GM19023 (cell line): Measurements from ENCODE around the gene ETV6.

Source experiments
- ATAC-seq: cut with Tn5 transposase; IDR thresholded peaks from one replicate; pipeline ENCODE4 v1.9.1; 2021; ENCODE audit warnings: mild to moderate bottlenecking, moderate library complexity; ENCODE audit not compliant: unreplicated experiment

The ETV6 gene

GRCh38 chr12:11823043-11823442, 173.6 kb downstream of the ETV6 start:
- no peak for ATAC-seq

- ATAC-seq = no peak
Observed at GRCh38 chr12:11823593-11823992, 174.1 kb downstream of the ETV6 start.

GRCh38 chr12:11824069-11824468, 174.6 kb downstream of the ETV6 start:
- no peak for ATAC-seq

- ATAC-seq = no peak
Observed at GRCh38 chr12:11824736-11825135, 175.3 kb downstream of the ETV6 start.

- ATAC-seq = no peak
Observed at GRCh38 chr12:11825278-11825677, 175.8 kb downstream of the ETV6 start.

- ATAC-seq = no peak
Observed at GRCh38 chr12:11826574-11826973, 177.1 kb downstream of the ETV6 start.

- ATAC-seq = no peak
Observed at GRCh38 chr12:11827091-11828061, 177.9 kb downstream of the ETV6 start.

- no peak for ATAC-seq
Observed at GRCh38 chr12:11829764-11830194, 180.3 kb downstream of the ETV6 start.

- no peak for ATAC-seq
Observed at GRCh38 chr12:11830307-11830801, 180.9 kb downstream of the ETV6 start.

GRCh38 chr12:11832093-11832492, 182.6 kb downstream of the ETV6 start:
- ATAC-seq = no peak

- ATAC-seq = no peak
Observed at GRCh38 chr12:11833174-11833895, 183.9 kb downstream of the ETV6 start.

GRCh38 chr12:11834104-11834812, 184.8 kb downstream of the ETV6 start:
- ATAC-seq = no peak

GRCh38 chr12:11834931-11835330, 185.5 kb downstream of the ETV6 start:
- ATAC-seq = no peak

GRCh38 chr12:11836282-11837151, 187.0 kb downstream of the ETV6 start:
- peak; percentile 91 for ATAC-seq

GRCh38 chr12:11837216-11837934, 187.9 kb downstream of the ETV6 start:
- no peak for ATAC-seq

GRCh38 chr12:11838403-11838802, 188.9 kb downstream of the ETV6 start:
- ATAC-seq = no peak

GRCh38 chr12:11839091-11839641, 189.7 kb downstream of the ETV6 start:
- ATAC-seq = no peak

GRCh38 chr12:11840366-11840765, 190.9 kb downstream of the ETV6 start:
- ATAC-seq = no peak

- no peak for ATAC-seq
Observed at GRCh38 chr12:11846488-11846887, 197.0 kb downstream of the ETV6 start.
